GM18526 (cell line): Measurements from ENCODE around the gene TNIK.

ENCODE experiments used
- POLR2A ChIP-seq: IDR thresholded peaks from 3 replicates; pipeline ENCODE4 v1.6.1; 2011; ENCODE audit not compliant: insufficient read length; ENCODE audit errors: extremely low read depth

Gene TNIK

GRCh38 chr3:171391432-171391831 is 68.8 kb downstream of the TNIK start:
- TF ChIP-seq POLR2A: no peak

GRCh38 chr3:171390051-171390941 is 69.9 kb downstream of the TNIK start:
- no peak for TF ChIP-seq POLR2A

- TF ChIP-seq POLR2A: no peak
Measured at GRCh38 chr3:171389491-171389890, 70.7 kb downstream of the TNIK start.

- TF ChIP-seq POLR2A: no peak
Measured at GRCh38 chr3:171388527-171388926, 71.7 kb downstream of the TNIK start.

- no peak for TF ChIP-seq POLR2A
Measured at GRCh38 chr3:171387062-171387461, 73.1 kb downstream of the TNIK start.

GRCh38 chr3:171385086-171385485 is 75.1 kb downstream of the TNIK start:
- TF ChIP-seq POLR2A: no peak

GRCh38 chr3:171384101-171384891 is 75.9 kb downstream of the TNIK start:
- TF ChIP-seq POLR2A: no peak

GRCh38 chr3:171383206-171384018 is 76.8 kb downstream of the TNIK start:
- no peak for TF ChIP-seq POLR2A

GRCh38 chr3:171380711-171381425 is 79.3 kb downstream of the TNIK start:
- TF ChIP-seq POLR2A: no peak

- no peak for TF ChIP-seq POLR2A
Measured at GRCh38 chr3:171379961-171380483, 80.2 kb downstream of the TNIK start.

GRCh38 chr3:171379281-171379680 is 80.9 kb downstream of the TNIK start:
- no peak for TF ChIP-seq POLR2A

- TF ChIP-seq POLR2A: no peak
Measured at GRCh38 chr3:171378586-171378985, 81.6 kb downstream of the TNIK start.

- no peak for TF ChIP-seq POLR2A
Measured at GRCh38 chr3:171377859-171378258, 82.3 kb downstream of the TNIK start.

GRCh38 chr3:171376596-171376947 is 83.6 kb downstream of the TNIK start:
- TF ChIP-seq POLR2A: no peak
